Vagina (tissue), 2 donors: Measurements from ENCODE around the gene TCF4.

ENCODE experiments used
- CTCF ChIP-seq, 3 experiments: fragments of 450-650 bp in 2 of 3; fragments of 200-600 bp in 1 of 3; sonication (generic) in 1 of 3; IDR thresholded peaks; one replicate each; pipeline ENCODE4 v1.5.1; 2017 to 2019; ENCODE audit warnings: antibody characterized with exemption in 3 of 3, mild to moderate bottlenecking in 2 of 3, moderate library complexity in 2 of 3
- POLR2A ChIP-seq, 2 donors: fragments of 450-650 bp; IDR thresholded peaks; one replicate each; pipeline ENCODE4 v1.6.1; 2017; ENCODE audit warnings: antibody characterized with exemption in 2 of 2, mild to moderate bottlenecking in 2 of 2, moderate library complexity in 2 of 2
- POLR2AphosphoS5 ChIP-seq, 2 donors: sonication (generic); formaldehyde crosslinking; IDR thresholded peaks; one replicate each; pipeline ENCODE4 v1.9.0; 2017; ENCODE audit warnings: antibody characterized with exemption in 2 of 2, mild to moderate bottlenecking in 2 of 2, low read depth in 1 of 2; ENCODE audit not compliant: insufficient read depth in 1 of 2

GRCh38 chr18:55284614-55285013, 303.4 kb downstream of the TCF4 start:
- TF ChIP-seq POLR2A (IDR thresholded peaks at IDR 0.05) (no peak), CTCF (IDR thresholded peaks at IDR 0.05) (no peak), POLR2AphosphoS5 (IDR thresholded peaks at IDR 0.05; ENCODE audit: insufficient read depth in 1 of 2, low read depth in 1 of 2) (no peak)
